HAP-1 (cell line): ENCODE results near the gene RSPH1.

Experiments used
- DNase-seq, 2 experiments: peaks; one replicate each; pipeline ENCODE4 v3.0.0-alpha.2; 2016 to 2020; ENCODE audit warnings: low spot score in 2 of 2
- H3K27me3 ChIP-seq: fragments of 250-450 bp; sonication (Bioruptor Pico); 2 replicates; pipeline ENCODE4 v1.5.1; 2020; ENCODE audit warnings: low read depth, mild to moderate bottlenecking, moderate library complexity
- H3K36me3 ChIP-seq: fragments of 250-450 bp; sonication (Bioruptor Pico); replicated peaks from 2 replicates; pipeline ENCODE4 v1.5.1; 2020; ENCODE audit warnings: mild to moderate bottlenecking
- H3K4me1 ChIP-seq: fragments of 250-450 bp; sonication (Bioruptor Pico); 2 replicates; pipeline ENCODE4 v1.5.1; 2020; ENCODE audit warnings: mild to moderate bottlenecking
- H3K4me3 ChIP-seq: fragments of 250-450 bp; sonication (Bioruptor Pico); 2 replicates; pipeline ENCODE4 v1.5.1; 2020; ENCODE audit warnings: mild to moderate bottlenecking, moderate library complexity
- H3K9me3 ChIP-seq: fragments of 250-450 bp; sonication (Bioruptor Pico); 2 replicates; pipeline ENCODE4 v1.5.1; 2020; ENCODE audit warnings: mild to moderate bottlenecking, moderate library complexity
- in situ Hi-C: fragments of 300-500 bp; cut with MboI; formaldehyde crosslinking; loops from 3 replicates; pipeline ENCODE4 v1.14.3; 2020; ENCODE audit warnings: low sequenced_read_pairs, inconsistent platforms, mixed read lengths

Gene RSPH1

DNA sequence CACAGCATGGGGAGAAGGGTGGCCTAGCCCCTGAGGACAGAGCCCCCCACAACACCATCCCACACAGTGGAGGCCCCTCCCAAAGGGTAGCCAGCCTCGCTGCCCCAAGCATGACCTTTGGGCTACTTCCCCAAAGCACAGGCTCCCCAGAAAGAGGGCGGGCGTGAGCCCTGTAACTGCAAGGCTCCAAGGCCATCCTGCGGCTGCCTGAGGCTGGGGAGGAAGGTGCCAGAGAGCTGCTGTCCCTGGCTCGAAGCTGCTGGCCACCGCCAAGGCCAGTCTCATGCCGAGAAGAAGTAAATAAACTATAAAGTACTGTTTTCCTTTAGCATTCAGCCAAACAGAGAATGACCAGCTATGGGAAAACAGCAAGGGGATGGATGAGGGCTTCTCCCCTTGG is 64.8 kb downstream of the RSPH1 start:
- no peaks in the 10 kb centered on the region for H3K27me3 ChIP-seq
- no peaks in the 10 kb centered on the region for H3K36me3 ChIP-seq
- no peak for DNase-seq
- in situ Hi-C loops, result no loop called here
- no peaks in the 10 kb centered on the region for H3K9me3 ChIP-seq
- H3K4me3 ChIP-seq, result no peak overlapping the region
- H3K4me1 ChIP-seq, result no peaks in the 10 kb centered on the region

DNA sequence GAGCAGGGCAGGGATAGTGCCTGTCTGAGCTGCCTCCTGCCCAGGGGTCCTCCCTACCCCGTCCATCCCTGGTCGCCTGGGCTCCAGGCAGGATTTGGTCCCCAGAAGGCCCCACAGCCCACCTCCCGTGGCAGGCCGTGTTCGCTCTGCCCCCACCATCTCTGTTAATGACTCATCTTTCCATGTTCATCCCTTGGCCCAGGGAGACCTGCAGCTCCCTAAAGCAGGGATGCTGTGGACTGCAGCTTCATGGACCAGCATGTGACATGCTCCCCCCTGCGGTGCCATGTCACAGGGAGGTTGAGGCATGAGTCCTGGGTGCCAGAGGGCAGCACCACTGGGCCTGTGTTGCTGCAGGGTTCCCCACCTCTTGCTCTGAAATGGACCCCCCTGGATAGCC is 65.5 kb downstream of the RSPH1 start:
- no peak for DNase-seq
- Histone ChIP-seq H3K36me3 (no peaks in the 10 kb centered on the region), H3K27me3 (no peaks in the 10 kb centered on the region), H3K4me3 (no peak overlapping the region), H3K9me3 (no peaks in the 10 kb centered on the region), H3K4me1 (no peaks in the 10 kb centered on the region)
- in situ Hi-C loops, result no loop called here

DNA sequence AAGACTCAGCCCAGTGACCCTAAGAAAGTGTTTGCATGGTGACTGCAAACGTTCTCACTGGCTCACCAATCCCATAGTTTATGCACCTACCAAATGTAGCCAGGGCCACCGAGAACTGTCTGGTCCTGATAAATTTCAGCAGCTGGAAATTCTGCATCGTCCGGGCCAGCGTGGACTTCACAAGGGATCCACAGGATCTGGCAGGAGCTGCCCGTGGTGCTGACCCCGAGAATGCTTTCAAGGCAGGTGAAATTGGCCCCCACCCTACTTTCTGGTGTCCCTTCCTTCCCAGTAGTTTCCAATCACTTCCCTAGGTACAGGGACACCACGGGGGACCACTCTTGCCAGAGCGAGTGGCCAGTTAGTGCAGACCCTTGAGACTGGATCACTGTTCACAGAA is 66.2 kb downstream of the RSPH1 start:
- H3K27me3 ChIP-seq, result peaks cover 5% of the 10 kb centered on the region
- H3K36me3 ChIP-seq, result no peaks in the 10 kb centered on the region
- in situ Hi-C loops, result no loop called here
- no peak overlapping the region for H3K4me3 ChIP-seq
- H3K4me1 ChIP-seq, result no peaks in the 10 kb centered on the region
- H3K9me3 ChIP-seq, result no peaks in the 10 kb centered on the region
- no peak for DNase-seq

DNA sequence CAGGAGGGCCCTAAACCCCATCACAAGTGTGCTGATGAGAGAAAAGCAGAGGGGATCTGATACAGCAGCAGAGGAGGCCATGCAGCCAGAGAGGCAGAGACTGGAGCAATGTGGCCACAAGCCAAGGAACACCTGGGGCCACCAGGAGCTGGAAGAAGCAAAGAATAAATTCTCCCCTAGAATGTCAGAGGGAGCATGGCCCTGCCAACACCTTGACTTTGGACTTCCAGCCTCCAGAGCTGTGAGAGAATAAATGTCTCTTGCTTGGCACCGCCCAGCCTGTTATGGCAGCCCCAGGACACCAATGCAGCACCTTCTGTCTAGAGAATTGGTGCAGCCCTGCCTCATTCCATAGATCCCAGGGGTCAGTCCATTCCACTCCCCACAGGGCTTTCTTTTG is 67.0 kb downstream of the RSPH1 start:
- in situ Hi-C loops, result no loop called here
- H3K36me3 ChIP-seq, result no peaks in the 10 kb centered on the region
- no peaks in the 10 kb centered on the region for H3K4me1 ChIP-seq
- H3K27me3 ChIP-seq, result peaks cover 9% of the 10 kb centered on the region
- no peak overlapping the region for H3K4me3 ChIP-seq
- H3K9me3 ChIP-seq, result no peaks in the 10 kb centered on the region
- no peak for DNase-seq

DNA sequence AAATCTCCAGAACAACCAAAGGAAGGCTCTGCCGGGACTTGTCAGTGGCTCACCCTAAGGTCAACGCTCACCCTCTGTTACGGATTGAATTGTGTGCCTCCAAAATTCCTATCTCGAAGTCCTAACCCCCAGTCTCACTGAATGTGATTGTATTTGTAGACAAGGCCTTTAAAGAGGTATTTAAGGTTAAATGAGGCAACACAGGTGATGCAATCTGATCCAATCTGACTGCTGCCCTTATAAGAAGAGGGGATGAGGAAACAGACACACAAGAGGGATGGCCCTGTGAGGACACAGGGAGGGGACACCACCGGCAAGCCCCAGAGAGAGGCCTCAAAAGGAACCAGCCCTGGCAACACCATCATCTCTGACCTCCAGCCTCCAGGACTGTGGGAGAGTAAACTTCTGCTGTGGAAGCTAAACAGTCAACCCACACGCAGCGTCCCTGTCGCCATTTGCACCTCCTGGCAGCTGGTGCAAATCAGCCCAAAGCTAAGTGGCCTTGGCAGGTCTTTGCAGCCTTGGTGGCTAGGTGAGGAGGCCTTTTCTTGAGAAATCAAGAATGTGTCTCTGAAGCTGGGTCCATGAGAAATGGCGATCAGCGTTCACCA is 68.1 kb downstream of the RSPH1 start:
- Histone ChIP-seq H3K4me1 (no peaks in the 10 kb centered on the region), H3K36me3 (no peaks in the 10 kb centered on the region), H3K27me3 (peaks cover 9% of the 10 kb centered on the region), H3K4me3 (no peak overlapping the region), H3K9me3 (no peaks in the 10 kb centered on the region)
- DNase-seq, result no peak
- in situ Hi-C loops, result no loop called here

DNA sequence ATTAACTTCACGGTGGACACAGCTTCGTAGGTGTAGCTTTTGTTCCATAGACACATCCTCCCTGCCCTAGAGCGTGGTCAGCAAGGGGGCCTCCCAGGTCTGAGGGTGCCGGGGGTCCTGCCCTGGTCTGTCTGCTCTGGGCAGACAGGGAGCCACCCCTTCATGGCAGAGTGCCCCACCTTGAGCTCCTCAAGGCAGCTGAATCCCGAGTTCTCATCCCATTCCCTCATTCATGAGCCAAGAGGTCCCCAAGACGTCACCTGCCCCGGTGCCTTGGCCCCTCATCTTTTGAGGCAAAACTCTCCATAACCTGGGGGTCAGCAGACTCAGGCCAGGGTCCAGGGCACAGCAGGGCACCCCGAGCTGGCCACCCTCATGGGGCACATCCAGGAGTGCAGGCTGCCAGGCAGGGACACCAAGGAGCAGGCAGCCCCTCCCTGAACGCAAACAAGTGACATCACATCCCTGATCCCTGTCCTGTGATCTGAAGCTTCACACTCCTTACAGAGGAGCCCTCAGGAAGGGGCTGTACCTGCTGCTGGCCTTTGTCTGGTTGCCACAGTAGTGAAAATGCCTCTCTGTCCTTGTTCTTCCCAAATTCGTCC is 69.0 kb downstream of the RSPH1 start:
- Histone ChIP-seq H3K4me1 (no peaks in the 10 kb centered on the region), H3K9me3 (no peaks in the 10 kb centered on the region), H3K27me3 (peaks cover 9% of the 10 kb centered on the region), H3K36me3 (no peaks in the 10 kb centered on the region), H3K4me3 (no peak overlapping the region)
- in situ Hi-C loops, result no loop called here
- DNase-seq, result no peak

DNA sequence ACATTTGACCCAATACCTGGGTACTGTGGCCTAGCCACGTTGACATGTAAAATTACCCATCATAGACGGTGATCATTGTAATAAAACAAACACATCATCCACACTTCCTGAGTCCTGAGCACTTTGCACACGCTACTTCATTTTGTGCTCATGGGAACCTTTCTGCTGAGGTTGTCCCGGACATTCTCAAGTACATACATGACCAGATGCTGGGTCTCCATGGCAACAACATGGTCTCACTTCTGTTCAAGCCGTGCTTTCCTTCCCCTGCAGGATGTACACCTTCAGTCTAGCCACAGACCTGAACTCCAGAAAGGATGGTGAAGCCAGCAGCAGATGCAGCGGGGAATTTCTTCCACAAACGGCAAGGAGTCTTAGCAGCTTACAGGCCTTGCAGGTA is 69.6 kb downstream of the RSPH1 start:
- Histone ChIP-seq H3K27me3 (peaks cover 9% of the 10 kb centered on the region), H3K9me3 (no peaks in the 10 kb centered on the region), H3K36me3 (no peaks in the 10 kb centered on the region), H3K4me1 (no peaks in the 10 kb centered on the region), H3K4me3 (no peak overlapping the region)
- DNase-seq, result no peak
- in situ Hi-C loops, result no loop called here

DNA sequence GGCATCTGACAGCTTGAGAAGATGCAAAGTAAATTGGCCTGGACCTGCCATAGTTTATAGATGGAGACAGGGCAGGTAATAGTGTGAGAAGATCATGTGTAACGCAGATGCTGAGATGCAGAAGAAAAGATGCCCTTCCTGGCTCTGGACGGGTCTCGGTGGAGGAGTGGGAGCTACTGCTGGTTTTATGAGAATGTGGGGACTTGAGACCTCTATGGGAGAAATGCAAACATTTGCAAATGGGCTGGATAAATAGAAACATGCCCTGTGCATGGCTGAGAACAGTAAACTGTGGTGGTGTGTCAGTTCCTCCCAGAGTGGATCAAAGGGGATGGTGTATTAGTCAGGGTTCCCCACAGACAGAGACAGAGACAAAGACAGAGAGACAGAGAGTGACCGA is 70.4 kb downstream of the RSPH1 start:
- no peak for DNase-seq
- no peaks in the 10 kb centered on the region for H3K4me1 ChIP-seq
- H3K9me3 ChIP-seq, result no peaks in the 10 kb centered on the region
- no peaks in the 10 kb centered on the region for H3K36me3 ChIP-seq
- in situ Hi-C loops, result no loop called here
- H3K4me3 ChIP-seq, result no peak overlapping the region
- peaks cover 9% of the 10 kb centered on the region for H3K27me3 ChIP-seq

DNA sequence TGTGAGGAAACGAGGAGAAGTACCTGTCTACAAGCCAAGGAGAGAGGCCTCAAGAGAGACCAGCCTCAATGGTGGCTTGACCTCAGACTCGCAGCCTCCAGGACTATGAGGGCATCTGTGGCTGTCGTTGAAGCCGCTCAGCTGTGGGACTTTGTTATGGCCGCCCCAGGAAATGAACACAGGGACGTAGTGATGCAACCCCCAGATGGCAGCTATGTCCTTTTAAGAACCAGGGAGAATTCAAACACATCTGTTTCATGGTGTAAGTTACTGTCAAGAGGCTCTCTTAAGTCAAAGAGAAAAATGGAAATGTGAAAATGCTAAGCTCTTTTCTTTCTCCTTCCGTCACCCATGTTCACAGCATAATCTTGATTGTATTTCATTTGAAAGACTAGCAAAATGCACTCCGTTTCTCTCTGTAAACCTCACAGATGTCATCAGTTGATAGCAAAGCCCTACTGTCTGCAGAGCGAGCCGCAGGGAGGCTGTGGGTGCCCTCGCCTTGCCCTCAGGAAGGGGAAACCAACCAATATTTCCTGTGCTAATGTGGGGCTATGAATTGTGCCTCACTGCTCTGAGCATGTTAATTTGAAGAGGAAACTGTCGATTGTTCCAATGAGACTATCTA is 71.0 kb downstream of the RSPH1 start:
- H3K27me3 ChIP-seq, result peaks cover 9% of the 10 kb centered on the region
- no peak for DNase-seq
- in situ Hi-C loops, result no loop called here
- no peaks in the 10 kb centered on the region for H3K9me3 ChIP-seq
- no peaks in the 10 kb centered on the region for H3K36me3 ChIP-seq
- no peaks in the 10 kb centered on the region for H3K4me1 ChIP-seq
- no peak overlapping the region for H3K4me3 ChIP-seq

DNA sequence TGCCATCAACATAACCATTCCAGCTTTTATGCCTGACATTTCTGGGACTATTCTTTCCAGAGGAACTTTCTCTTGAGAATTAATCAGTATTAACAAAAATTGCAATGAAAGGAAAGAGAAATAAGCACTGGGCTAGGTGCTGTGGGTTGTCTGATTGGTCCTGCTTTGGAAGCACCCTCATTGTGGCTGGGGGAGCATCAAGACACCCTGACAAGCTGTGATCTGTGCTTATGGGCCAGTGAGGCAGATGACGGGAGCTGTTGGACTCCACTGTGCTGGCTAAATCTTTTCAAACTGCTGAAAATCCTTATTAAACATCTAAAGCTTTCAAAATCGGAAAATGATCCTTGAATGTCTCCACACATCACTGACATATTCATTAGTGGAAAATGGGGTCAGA is 72.3 kb downstream of the RSPH1 start:
- peaks cover 9% of the 10 kb centered on the region for H3K27me3 ChIP-seq
- H3K4me3 ChIP-seq, result no peak overlapping the region
- no peaks in the 10 kb centered on the region; the same call in 1 of the 2 replicates for H3K9me3 ChIP-seq
- no peak for DNase-seq
- in situ Hi-C loops, result no loop called here
- no peaks in the 10 kb centered on the region for H3K4me1 ChIP-seq
- H3K36me3 ChIP-seq, result no peaks in the 10 kb centered on the region

DNA sequence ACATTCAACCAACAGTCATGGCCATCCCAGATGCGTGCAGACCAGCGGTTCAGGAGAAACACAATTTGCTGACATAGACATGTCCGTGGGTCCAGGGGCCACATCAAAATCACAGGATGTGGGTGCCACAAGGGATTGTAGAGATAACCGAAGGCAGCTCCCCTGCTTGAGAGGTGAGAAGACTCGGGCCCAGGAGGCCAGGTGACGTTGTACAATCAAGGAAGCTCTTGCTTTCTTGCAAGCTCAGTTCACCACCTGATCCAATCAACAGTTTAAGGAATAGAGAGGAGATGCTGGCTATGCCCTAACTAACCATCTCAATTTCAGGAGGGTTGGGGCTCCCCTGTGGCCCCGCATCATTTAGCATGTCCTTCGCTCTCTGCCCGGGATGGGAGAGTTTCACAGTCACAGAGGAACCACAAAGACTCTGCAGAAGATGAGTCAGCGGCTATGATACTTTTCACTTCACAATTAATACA is 72.8 kb downstream of the RSPH1 start:
- DNase-seq, result no peak
- Histone ChIP-seq H3K4me1 (no peaks in the 10 kb centered on the region), H3K9me3 (no peaks in the 10 kb centered on the region; the same call in 1 of the 2 replicates), H3K27me3 (peaks cover 9% of the 10 kb centered on the region), H3K4me3 (no peak overlapping the region), H3K36me3 (no peaks in the 10 kb centered on the region)
- in situ Hi-C loops, result no loop called here
